GM23248 (cell line): ENCODE results near the gene ACTR10. TPM values are rescaled to one million over a fixed set of nuclear protein-coding genes. Genes with fewer than 3 reads are reported as not detected.

ENCODE experiments used
- DNase-seq: peaks from one replicate; pipeline ENCODE4 v3.0.0-alpha.2; 2015
- H2AFZ ChIP-seq: fragments of 200-600 bp; sonication (generic); 2 replicates; pipeline ENCODE4 v1.6.1; 2016; ENCODE audit warnings: antibody characterized with exemption
- H3F3A ChIP-seq: fragments of 200-600 bp; sonication (generic); 2 replicates; pipeline ENCODE4 v1.6.1; 2016; ENCODE audit warnings: mild to moderate bottlenecking, antibody characterized with exemption, mixed run types; ENCODE audit not compliant: insufficient read depth
- H3K27ac ChIP-seq: fragments of 200-600 bp; sonication (generic); 2 replicates; pipeline ENCODE4 v1.5.1; 2016; ENCODE audit warnings: mild to moderate bottlenecking
- H3K27me3 ChIP-seq: fragments of 200-600 bp; sonication (generic); replicated peaks from 2 replicates; pipeline ENCODE4 v1.6.1; 2016; ENCODE audit warnings: mild to moderate bottlenecking; ENCODE audit not compliant: insufficient read depth
- H3K36me3 ChIP-seq: fragments of 200-600 bp; sonication (generic); 2 replicates; pipeline ENCODE4 v1.6.1; 2016; ENCODE audit warnings: low read depth, mild to moderate bottlenecking
- H3K4me1 ChIP-seq: fragments of 200-600 bp; sonication (generic); 2 replicates; pipeline ENCODE4 v1.6.1; 2016; ENCODE audit warnings: mild to moderate bottlenecking; ENCODE audit not compliant: insufficient read depth
- H3K4me2 ChIP-seq: fragments of 200-600 bp; sonication (generic); one replicate; pipeline ENCODE4 v1.6.1; 2016; ENCODE audit warnings: mild to moderate bottlenecking; ENCODE audit not compliant: unreplicated experiment
- H3K4me3 ChIP-seq: fragments of 200-600 bp; sonication (generic); 2 replicates; pipeline ENCODE4 v1.5.1; 2016; ENCODE audit warnings: mild to moderate bottlenecking
- H3K79me2 ChIP-seq: fragments of 200-600 bp; sonication (generic); 2 replicates; pipeline ENCODE4 v1.6.1; 2016; ENCODE audit warnings: mild to moderate bottlenecking; ENCODE audit not compliant: insufficient read depth
- H3K9ac ChIP-seq: fragments of 200-600 bp; sonication (generic); 2 replicates; pipeline ENCODE4 v1.6.1; 2016; ENCODE audit warnings: mild to moderate bottlenecking
- H3K9me2 ChIP-seq: fragments of 200-600 bp; sonication (generic); 2 replicates; pipeline ENCODE4 v1.6.1; 2016; ENCODE audit warnings: mixed run types, mild to moderate bottlenecking, moderate library complexity; ENCODE audit not compliant: insufficient read depth
- H3K9me3 ChIP-seq: fragments of 200-600 bp; sonication (generic); one replicate; pipeline ENCODE4 v1.6.1; 2017; ENCODE audit warnings: low read depth
- H4K20me1 ChIP-seq: fragments of 200-600 bp; sonication (generic); 2 replicates; pipeline ENCODE4 v1.6.0; 2016; ENCODE audit not compliant: insufficient read depth
- EZH2 ChIP-seq: fragments of 200-600 bp; sonication (generic); IDR thresholded peaks from 2 replicates; pipeline ENCODE4 v1.6.1; 2018; ENCODE audit warnings: antibody characterized with exemption, mild to moderate bottlenecking; ENCODE audit not compliant: insufficient read depth, poor library complexity, severe bottlenecking
- EZH2phosphoT487 ChIP-seq: fragments of 200-600 bp; sonication (generic); IDR thresholded peaks from 2 replicates; pipeline ENCODE4 v1.6.1; 2018; ENCODE audit warnings: antibody characterized with exemption, moderate library complexity, mild to moderate bottlenecking, low read depth; ENCODE audit not compliant: insufficient read depth
- WGBS, 2 experiments: methylation state at CpG; one replicate each; pipeline ENCODE4 v1.1.6; 2015 to 2017; ENCODE audit warnings: low lambda C conversion rate in 2 of 2, low coverage in 1 of 2; ENCODE audit errors: missing lambda C conversion rate in 2 of 2; 5-methylcytosine and 5-hydroxymethylcytosine counted together
- in situ Hi-C: fragments of 300-500 bp; cut with MboI; formaldehyde crosslinking; loops from 2 replicates; pipeline ENCODE4 v1.15.0; 2020
- polyA plus RNA-seq: library from polyadenylated mRNA; unstranded; fragments of >200 nt; fragmentation: Nextera tagmentation; extraction: Ambion mirVana; gene quantifications from 2 replicates; pipeline ENCODE4 v1.2.1, GENCODE V29; 2016
- total RNA-seq: library from RNA; depleted of rRNA; stranded (reverse); fragments of >200 nt; shearing (Covaris generic); gene quantifications from 2 replicates; pipeline ENCODE4 v1.2.3, GENCODE V29; 2014

ACTR10 gene
- total and polyA plus RNA-seq, 2 experiments from 2014 or later = 69.9 to 188 TPM

DNA sequence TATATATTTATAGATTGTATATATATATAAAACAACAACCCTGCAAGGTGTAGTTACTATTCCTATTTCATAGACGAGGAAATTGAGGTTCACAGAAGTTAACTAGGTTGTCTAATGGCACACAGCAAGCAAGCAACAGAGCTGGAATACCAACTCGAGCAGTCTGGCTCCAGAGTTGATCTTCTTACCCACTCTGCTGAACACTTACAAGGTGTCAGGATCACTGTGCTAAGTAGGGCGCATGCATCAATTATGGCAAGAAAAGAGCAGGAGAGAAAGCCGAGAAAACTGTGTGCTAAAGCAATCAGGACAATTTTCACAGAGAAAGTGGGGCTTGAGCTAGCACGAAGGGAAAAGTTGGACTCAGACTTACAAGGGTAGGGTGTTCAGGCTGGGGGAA lies 32.1 kb upstream of the ACTR10 start:
- Histone ChIP-seq H3K79me2 (no peaks in the 10 kb centered on the region), H3K4me3 (no peak overlapping the region), H3F3A (peaks cover 14% of the 10 kb centered on the region), H3K27ac (no peak overlapping the region), H3K36me3 (no peaks in the 10 kb centered on the region), H2AFZ (no peak overlapping the region), H3K9me2 (no peaks in the 10 kb centered on the region), H3K4me1 (peaks cover 13% of the 10 kb centered on the region), H4K20me1 (no peaks in the 10 kb centered on the region), H3K9ac (no peak overlapping the region), H3K4me2 (no peak overlapping the region), H3K27me3 (no peaks in the 10 kb centered on the region), H3K9me3 (no peaks in the 10 kb centered on the region)
- WGBS, 2 experiments = 74 to 82% methylated on average over 5 of the region's 5 CpGs
- no peak for DNase-seq
- TF ChIP-seq EZH2phosphoT487 (no peak), EZH2 (no peak)
- in situ Hi-C loops = no loop called here

DNA sequence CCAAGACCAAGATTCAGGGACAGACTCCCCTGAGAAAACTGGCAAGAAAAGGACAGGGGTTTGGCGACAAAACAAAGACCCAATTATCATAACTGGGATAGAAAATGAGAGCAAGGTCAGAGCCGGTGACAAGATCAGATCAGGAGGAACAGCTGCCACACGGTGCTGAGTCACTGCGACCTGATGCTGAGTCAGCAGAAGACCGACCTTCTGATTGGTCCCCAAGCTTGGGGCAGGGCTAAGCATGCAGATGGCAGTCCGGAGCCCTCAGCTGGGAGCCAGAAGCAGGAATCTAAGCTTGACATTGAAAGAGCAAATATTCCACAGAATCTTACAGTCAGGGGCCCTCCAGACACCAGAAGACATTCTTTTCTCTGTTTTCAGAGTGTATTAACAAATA lies 28.9 kb upstream of the ACTR10 start:
- Histone ChIP-seq H3K4me1 (peaks cover 9% of the 10 kb centered on the region), H3K79me2 (no peaks in the 10 kb centered on the region), H3K4me3 (no peak overlapping the region), H3K9me3 (no peaks in the 10 kb centered on the region), H4K20me1 (no peaks in the 10 kb centered on the region), H3K27me3 (no peaks in the 10 kb centered on the region), H2AFZ (no peak overlapping the region), H3K9ac (no peak overlapping the region), H3K27ac (no peak overlapping the region), H3K4me2 (peak overlapping the region; percentile 57), H3F3A (peaks cover 9% of the 10 kb centered on the region), H3K9me2 (no peaks in the 10 kb centered on the region), H3K36me3 (no peaks in the 10 kb centered on the region)
- peak; percentile 86 for DNase-seq
- 11 to 12% methylated on average over 6 of the region's 6 CpGs for WGBS, 2 experiments
- TF ChIP-seq EZH2 = no peak
- TF ChIP-seq EZH2phosphoT487 = no peak
- in situ Hi-C loops = no loop called here

DNA sequence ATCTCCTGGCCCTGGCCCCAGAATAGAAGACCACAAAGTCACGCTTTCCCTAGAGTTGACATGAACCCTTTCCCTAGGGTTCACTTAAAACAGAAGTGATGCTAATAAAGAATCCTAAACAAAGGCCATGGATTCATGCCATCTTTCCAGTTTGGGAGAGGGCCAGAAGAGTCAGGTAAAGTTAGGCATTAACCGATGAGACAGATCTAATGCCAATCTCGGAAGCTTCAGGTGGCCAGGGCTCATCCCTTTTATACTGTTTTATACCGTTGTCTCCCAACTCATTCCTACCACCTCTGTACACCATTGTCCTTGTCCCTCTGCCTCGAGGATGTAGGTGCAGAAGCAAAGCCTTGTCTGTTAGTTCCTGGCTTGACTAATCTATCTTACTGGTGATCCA lies 22.8 kb upstream of the ACTR10 start:
- WGBS, 2 experiments = 67 to 70% methylated on average over 5 of the region's 5 CpGs

DNA sequence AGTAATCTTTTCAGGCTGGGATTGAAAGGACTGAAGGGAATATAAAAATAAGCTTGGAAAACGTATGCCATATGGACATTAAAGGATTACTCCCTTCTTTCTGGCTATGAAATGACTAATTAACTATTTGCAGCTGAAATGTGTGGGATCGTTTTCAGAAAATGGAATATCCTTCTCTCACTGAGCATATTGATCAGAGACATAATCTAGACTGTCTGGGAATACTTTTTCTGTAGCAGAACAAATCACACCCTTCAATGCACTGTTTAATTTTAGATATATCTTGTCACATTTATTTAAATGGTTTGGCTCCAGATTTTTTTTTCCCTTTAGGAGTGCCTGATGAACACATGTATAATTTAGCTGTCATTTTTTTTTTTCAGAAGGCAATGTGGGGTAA lies 10.8 kb upstream of the ACTR10 start:
- Histone ChIP-seq H3K4me2 (no peak overlapping the region), H3K9me3 (no peaks in the 10 kb centered on the region), H3K9ac (no peak overlapping the region), H3K4me1 (no peaks in the 10 kb centered on the region), H3F3A (no peaks in the 10 kb centered on the region), H3K27me3 (peaks cover 4% of the 10 kb centered on the region; the same call in 1 of the 2 replicates), H3K4me3 (no peak overlapping the region), H3K36me3 (no peaks in the 10 kb centered on the region), H3K27ac (no peak overlapping the region), H3K79me2 (no peaks in the 10 kb centered on the region), H3K9me2 (no peaks in the 10 kb centered on the region), H4K20me1 (no peaks in the 10 kb centered on the region), H2AFZ (no peak overlapping the region)
- 34 to 37% methylated on average over 2 of the region's 2 CpGs for WGBS, 2 experiments
- no peak for TF ChIP-seq EZH2phosphoT487
- TF ChIP-seq EZH2 = no peak
- DNase-seq = no peak
- in situ Hi-C loops = no loop called here

More for the DNA sequence above, 22.8 kb upstream of the ACTR10 start:
- Histone ChIP-seq H4K20me1 (no peaks in the 10 kb centered on the region), H3K9me3 (no peaks in the 10 kb centered on the region), H3K36me3 (no peaks in the 10 kb centered on the region), H3K4me3 (no peak overlapping the region), H3K4me1 (no peaks in the 10 kb centered on the region), H3K4me2 (no peak overlapping the region), H3K27me3 (no peaks in the 10 kb centered on the region), H2AFZ (no peak overlapping the region), H3K9ac (no peak overlapping the region), H3K27ac (no peak overlapping the region), H3F3A (no peaks in the 10 kb centered on the region), H3K9me2 (no peaks in the 10 kb centered on the region), H3K79me2 (no peaks in the 10 kb centered on the region)
- TF ChIP-seq EZH2 (no peak), EZH2phosphoT487 (no peak)
- in situ Hi-C loops = no loop called here
- DNase-seq = no peak
